Neutrophil (primary cell): ENCODE results near the gene SEC16B.
"Not testable (repeated sequence)": the region's sequence is repeated elsewhere in the genome, so short reads cannot be mapped to it uniquely, and the experiment has no call there.

Source experiments
- H3K27ac ChIP-seq: fragments of 200-600 bp; sonication (generic); 2 replicates; pipeline ENCODE4 v1.5.1; 2016; ENCODE audit warnings: mild to moderate bottlenecking, moderate library complexity
- H3K27me3 ChIP-seq: fragments of 200-600 bp; sonication (generic); 2 replicates; pipeline ENCODE4 v1.6.0; 2016; ENCODE audit warnings: mild to moderate bottlenecking
- H3K36me3 ChIP-seq: fragments of 200-600 bp; sonication (generic); 2 replicates; pipeline ENCODE4 v1.5.1; 2017
- H3K4me1 ChIP-seq, 2 experiments: fragments of 200-600 bp in 1 of 2; sonication (generic) in 1 of 2; 1 replicate in 1 of 2; 2 replicates in 1 of 2; pipeline versions ENCODE4 v1.5.1 to v1.6.1; 2013 to 2016; ENCODE audit warnings: low read depth in 1 of 2, low read length in 1 of 2, mild to moderate bottlenecking in 1 of 2, moderate library complexity in 1 of 2; ENCODE audit not compliant: control insufficient read depth in 1 of 2, insufficient read depth in 1 of 2
- H3K4me3 ChIP-seq, 2 experiments: fragments of 200-600 bp in 1 of 2; sonication (generic) in 1 of 2; 1 replicate in 1 of 2; 2 replicates in 1 of 2; pipeline ENCODE4 v1.5.1; 2013 to 2016; ENCODE audit warnings: low read depth in 1 of 2, low read length in 1 of 2, mild to moderate bottlenecking in 1 of 2, moderate library complexity in 1 of 2
- H3K9me3 ChIP-seq: fragments of 200-600 bp; sonication (generic); 2 replicates; pipeline ENCODE4 v1.5.1; 2016
- TF ChIP-seq, protein P1 (sequence below): fragments of 200-600 bp; sonication (generic); IDR thresholded peaks from 2 replicates; pipeline ENCODE4 v1.5.1; 2016; ENCODE audit warnings: antibody characterized with exemption

SEC16B gene

DNA sequence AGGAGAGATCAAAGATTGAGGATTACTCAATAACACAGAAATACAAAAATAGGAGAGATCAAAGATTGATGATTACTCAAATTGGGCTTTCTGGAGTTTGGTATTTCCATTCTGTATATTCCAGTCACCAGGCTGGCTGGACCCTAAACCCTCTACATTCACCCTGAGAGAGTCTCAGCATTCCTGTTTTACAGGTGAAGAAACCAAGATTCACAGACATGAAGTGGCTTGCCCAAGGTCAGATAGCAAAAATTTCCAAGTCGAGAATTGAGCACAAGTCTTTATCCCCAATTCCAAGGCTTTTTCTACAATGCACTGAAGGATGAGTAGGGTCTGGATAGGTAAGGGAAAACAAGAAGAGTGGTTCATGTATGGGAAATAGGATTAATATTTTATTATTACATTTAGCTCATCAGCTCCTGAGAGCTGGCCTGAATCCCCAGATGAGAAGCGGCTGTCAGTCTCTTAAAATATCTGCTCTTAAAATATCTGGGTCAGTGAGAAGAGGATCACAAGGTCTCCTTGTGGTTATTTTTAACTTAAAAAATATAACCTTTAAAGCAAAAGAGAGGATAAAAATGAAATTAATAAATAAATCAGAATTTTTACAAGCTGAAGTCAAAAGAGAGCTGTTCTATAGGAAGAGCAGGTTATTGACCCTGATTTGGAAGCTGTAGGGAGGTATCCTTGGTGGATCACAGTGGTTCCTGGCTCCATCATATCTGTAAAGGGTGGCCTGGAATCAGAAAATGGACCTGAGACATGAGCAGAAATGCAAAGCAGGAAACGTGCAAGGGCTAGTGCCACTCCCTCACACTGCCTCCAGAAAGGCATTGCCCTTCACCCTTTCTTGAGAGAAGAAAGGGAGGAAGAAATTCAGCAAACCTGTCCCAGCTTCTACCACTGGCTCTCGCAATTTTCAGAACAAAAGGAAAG lies 29.1 kb upstream of the SEC16B start:
- no peak overlapping the region for H3K27ac ChIP-seq
- no peaks in the 10 kb centered on the region for H3K9me3 ChIP-seq
- no peaks in the 10 kb centered on the region for H3K36me3 ChIP-seq
- H3K4me1 ChIP-seq: no peaks in the 10 kb centered on the region
- TF ChIP-seq, protein P1, sequence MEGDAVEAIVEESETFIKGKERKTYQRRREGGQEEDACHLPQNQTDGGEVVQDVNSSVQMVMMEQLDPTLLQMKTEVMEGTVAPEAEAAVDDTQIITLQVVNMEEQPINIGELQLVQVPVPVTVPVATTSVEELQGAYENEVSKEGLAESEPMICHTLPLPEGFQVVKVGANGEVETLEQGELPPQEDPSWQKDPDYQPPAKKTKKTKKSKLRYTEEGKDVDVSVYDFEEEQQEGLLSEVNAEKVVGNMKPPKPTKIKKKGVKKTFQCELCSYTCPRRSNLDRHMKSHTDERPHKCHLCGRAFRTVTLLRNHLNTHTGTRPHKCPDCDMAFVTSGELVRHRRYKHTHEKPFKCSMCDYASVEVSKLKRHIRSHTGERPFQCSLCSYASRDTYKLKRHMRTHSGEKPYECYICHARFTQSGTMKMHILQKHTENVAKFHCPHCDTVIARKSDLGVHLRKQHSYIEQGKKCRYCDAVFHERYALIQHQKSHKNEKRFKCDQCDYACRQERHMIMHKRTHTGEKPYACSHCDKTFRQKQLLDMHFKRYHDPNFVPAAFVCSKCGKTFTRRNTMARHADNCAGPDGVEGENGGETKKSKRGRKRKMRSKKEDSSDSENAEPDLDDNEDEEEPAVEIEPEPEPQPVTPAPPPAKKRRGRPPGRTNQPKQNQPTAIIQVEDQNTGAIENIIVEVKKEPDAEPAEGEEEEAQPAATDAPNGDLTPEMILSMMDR: no peak
- H3K27me3 ChIP-seq: no peaks in the 10 kb centered on the region
- no peak overlapping the region for H3K4me3 ChIP-seq

DNA sequence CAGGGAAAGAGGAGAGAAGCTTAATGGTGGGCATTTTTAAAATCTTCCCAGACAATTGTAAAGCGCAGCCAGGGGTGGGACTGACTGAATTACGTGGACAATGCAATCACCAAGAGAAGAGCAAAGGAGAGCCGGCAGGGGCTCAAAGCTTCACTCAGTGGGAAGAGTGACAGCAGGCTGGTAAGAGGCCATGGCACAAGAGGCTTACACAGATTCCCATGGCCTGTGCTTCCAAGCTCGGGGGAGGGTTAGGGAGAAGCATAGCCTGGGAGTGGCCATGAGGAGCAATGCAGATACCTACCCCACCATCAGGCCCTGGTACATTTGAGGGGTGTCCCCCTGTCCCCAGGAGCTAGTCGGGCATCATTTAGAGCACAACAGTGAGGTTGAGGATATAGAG lies 27.1 kb upstream of the SEC16B start:
- Histone ChIP-seq H3K4me3 (no peak overlapping the region), H3K27ac (no peak overlapping the region), H3K36me3 (no peaks in the 10 kb centered on the region), H3K4me1 (no peaks in the 10 kb centered on the region), H3K27me3 (no peaks in the 10 kb centered on the region), H3K9me3 (no peaks in the 10 kb centered on the region)
- TF ChIP-seq, protein P1: no peak

DNA sequence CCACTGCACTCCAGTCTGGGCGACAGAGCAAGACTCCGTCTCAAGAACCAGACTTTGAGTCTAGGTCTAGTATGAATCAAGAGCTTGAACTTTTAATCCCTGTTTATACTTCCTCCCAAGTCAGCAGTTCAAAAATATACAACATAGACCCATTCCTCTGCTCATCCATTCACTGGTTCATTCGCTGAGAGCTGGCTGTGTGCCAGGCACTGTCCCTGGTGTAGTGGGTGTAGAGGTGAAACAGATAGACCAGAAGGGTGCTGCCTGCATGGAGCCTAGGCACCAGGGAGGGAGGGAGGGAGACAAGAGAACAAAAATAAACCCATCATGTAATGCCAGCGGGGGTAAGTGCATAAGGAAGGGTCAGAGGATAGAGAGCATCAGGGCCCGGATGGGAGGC lies 25.5 kb upstream of the SEC16B start:
- TF ChIP-seq, protein P1: no peak
- H3K4me1 ChIP-seq: no peaks in the 10 kb centered on the region
- no peaks in the 10 kb centered on the region for H3K27me3 ChIP-seq
- no peak overlapping the region for H3K27ac ChIP-seq
- no peaks in the 10 kb centered on the region for H3K9me3 ChIP-seq
- no peak overlapping the region for H3K4me3 ChIP-seq
- no peaks in the 10 kb centered on the region for H3K36me3 ChIP-seq

DNA sequence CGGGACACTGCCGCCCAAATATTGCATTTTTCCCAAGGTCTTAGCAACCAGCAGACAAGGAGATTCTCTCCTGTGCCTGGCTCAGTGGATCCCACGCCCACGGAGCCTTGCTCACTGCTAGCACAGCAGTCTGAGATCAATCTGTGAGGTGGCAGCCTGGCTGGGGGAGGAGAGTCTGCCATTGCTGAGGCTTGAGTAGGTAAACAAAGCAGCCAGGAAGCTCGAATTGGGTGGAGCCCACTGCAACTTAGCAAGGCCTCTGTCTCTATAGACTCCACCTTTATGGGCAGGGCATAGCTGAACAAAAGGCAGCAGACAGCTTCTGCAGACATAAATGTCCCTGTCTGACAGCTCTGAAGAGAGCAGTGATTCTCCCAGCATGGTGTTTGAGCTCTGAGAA lies 16.4 kb upstream of the SEC16B start:
- H3K9me3 ChIP-seq, H3K4me1 ChIP-seq, H3K36me3 ChIP-seq, H3K27me3 ChIP-seq, H3K27ac ChIP-seq, H3K4me3 ChIP-seq: not testable (repeated sequence)

DNA sequence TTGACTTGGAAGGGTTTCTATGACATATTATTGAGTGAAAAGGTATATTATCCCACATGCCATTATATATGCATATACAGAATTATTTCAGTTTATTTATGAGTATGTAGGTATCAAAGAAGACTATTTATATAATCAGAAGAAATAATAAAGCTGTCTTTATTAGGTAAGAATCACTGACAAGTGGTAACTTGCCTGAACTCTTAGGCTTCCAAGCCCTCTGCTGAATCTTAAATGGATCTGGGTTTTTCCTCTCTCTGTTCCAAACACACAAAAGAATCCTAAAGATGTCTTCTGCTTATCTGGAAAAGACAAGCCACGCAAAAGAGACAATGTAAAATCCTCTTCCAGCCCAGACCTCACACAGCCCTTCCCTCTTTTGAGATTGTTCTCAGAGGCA lies 14.9 kb upstream of the SEC16B start:
- Histone ChIP-seq H3K9me3 (no peaks in the 10 kb centered on the region), H3K27me3 (no peaks in the 10 kb centered on the region), H3K36me3 (no peaks in the 10 kb centered on the region), H3K4me1 (no peaks in the 10 kb centered on the region), H3K27ac (no peak overlapping the region), H3K4me3 (no peak overlapping the region)
- TF ChIP-seq, protein P1: no peak

DNA sequence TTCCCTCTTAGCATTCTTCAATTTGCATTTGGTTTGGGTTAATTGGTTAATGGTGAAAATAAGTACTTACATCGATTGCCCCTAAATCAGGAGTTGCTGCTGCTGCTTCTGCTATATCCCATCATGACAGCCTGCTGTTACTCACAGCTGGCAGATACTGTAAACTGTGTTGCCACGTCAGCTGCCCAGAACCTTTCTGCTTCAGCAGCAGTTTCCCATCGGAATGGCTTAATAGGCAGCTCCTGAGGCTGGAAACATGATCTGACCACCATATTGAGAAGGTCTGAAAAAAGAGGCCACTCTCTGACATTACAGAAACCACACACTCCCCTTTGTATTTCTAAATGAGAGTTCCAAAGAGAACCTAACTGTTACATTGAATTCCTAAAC lies 14.3 kb upstream of the SEC16B start:
- Histone ChIP-seq H3K9me3 (no peaks in the 10 kb centered on the region), H3K36me3 (no peaks in the 10 kb centered on the region), H3K4me1 (no peaks in the 10 kb centered on the region), H3K4me3 (no peak overlapping the region), H3K27me3 (no peaks in the 10 kb centered on the region), H3K27ac (no peak overlapping the region)
- TF ChIP-seq, protein P1: no peak
